Activated T-cell treated with anti-CD3 and anti-CD28 coated beads, Interleukin-2, amount 50 U/mL, for 72 hours (primary cell): Measurements from ENCODE around the gene RAB43. TPM values are rescaled to one million over a fixed set of nuclear protein-coding genes. Genes with fewer than 3 reads are reported as not detected.

Source experiments
- ATAC-seq, 2 donors: fragments of 150-1000 bp; cut with Tn5 transposase; replicated peaks in 1 of 2; 2 replicates each; pipeline ENCODE4 v1.10.0; 2021; ENCODE audit warnings: moderate library complexity in 2 of 2, mild to moderate bottlenecking in 1 of 2
- DNase-seq, 2 donors: peaks; one replicate each; pipeline ENCODE4 v3.0.0; 2021 to 2022; ENCODE audit warnings: mixed read lengths in 1 of 2
- H3K27ac Mint-ChIP-seq: one replicate; pipeline ENCODE4 v1.8.0; 2022; ENCODE audit warnings: mild to moderate bottlenecking, moderate library complexity, mixed read lengths
- H3K27me3 Mint-ChIP-seq: one replicate; pipeline ENCODE4 v1.8.0; 2022; ENCODE audit warnings: low read depth, mixed read lengths
- H3K36me3 Mint-ChIP-seq, 2 donors: one replicate each; pipeline ENCODE4 v1.8.0; 2022; ENCODE audit warnings: mixed read lengths in 2 of 2, mild to moderate bottlenecking in 1 of 2; ENCODE audit not compliant: insufficient read depth in 2 of 2
- H3K4me1 Mint-ChIP-seq: one replicate; pipeline ENCODE4 v1.8.0; 2022; ENCODE audit warnings: low read depth, mixed read lengths
- H3K4me3 Mint-ChIP-seq, 2 donors: one replicate each; pipeline ENCODE4 v1.8.0; 2022; ENCODE audit warnings: mild to moderate bottlenecking in 2 of 2, mixed read lengths in 2 of 2, moderate library complexity in 2 of 2
- H3K9me3 Mint-ChIP-seq, 2 donors: one replicate each; pipeline ENCODE4 v1.8.0; 2022; ENCODE audit warnings: mixed read lengths in 2 of 2
- total RNA-seq, 2 donors: library from RNA; stranded (reverse); gene quantifications; one replicate each; pipeline ENCODE4 v1.2.3, GENCODE V29; 2022

The RAB43 gene
- total RNA-seq, 2 donors from 2014 or later = 82.5 to 95.5 TPM

- Mint-ChIP-seq H3K4me3 (no peak overlapping the region), H3K27me3 (no peaks in the 10 kb centered on the region), H3K9me3 (no peaks in the 10 kb centered on the region), H3K27ac (peak overlapping the region; percentile 2), H3K36me3 (peaks cover 0 to 12% of the 10 kb centered on the region in 2 donors), H3K4me1 (peaks cover 7% of the 10 kb centered on the region)
- no peak for ATAC-seq
- DNase-seq = no peak
Observed at GRCh38 chr3:129132097-129132866, 10.7 kb upstream of the RAB43 start.

- H3K4me1 Mint-ChIP-seq = peaks cover 8% of the 10 kb centered on the region
- no peak overlapping the region for H3K27ac Mint-ChIP-seq
- no peak overlapping the region for H3K4me3 Mint-ChIP-seq
Observed at GRCh38 chr3:129131465-129132088, 10.0 kb upstream of the RAB43 start.

GRCh38 chr3:129130291-129130813, 8.7 kb upstream of the RAB43 start:
- H3K36me3 Mint-ChIP-seq = peaks cover 0 to 12% of the 10 kb centered on the region in 2 donors
- H3K27me3 Mint-ChIP-seq = no peaks in the 10 kb centered on the region
- ATAC-seq (no peak), DNase-seq (no peak)
- peaks cover 12% of the 10 kb centered on the region for H3K4me1 Mint-ChIP-seq
- H3K4me3 Mint-ChIP-seq = no peak overlapping the region
- no peaks in the 10 kb centered on the region for H3K9me3 Mint-ChIP-seq
- H3K27ac Mint-ChIP-seq = peak overlapping the region; percentile 12

More at GRCh38 chr3:129131465-129132088, 10.0 kb upstream of the RAB43 start:
- no peak for DNase-seq
- ATAC-seq = no peak
- H3K36me3 Mint-ChIP-seq = peaks cover 0 to 12% of the 10 kb centered on the region in 2 donors
- H3K9me3 Mint-ChIP-seq = no peaks in the 10 kb centered on the region
- no peaks in the 10 kb centered on the region for H3K27me3 Mint-ChIP-seq

GRCh38 chr3:129128357-129129155, 7.0 kb upstream of the RAB43 start:
- Mint-ChIP-seq H3K27me3 (no peaks in the 10 kb centered on the region), H3K4me1 (peaks cover 13% of the 10 kb centered on the region), H3K36me3 (peaks cover 0 to 8% of the 10 kb centered on the region in 2 donors), H3K27ac (peak overlapping the region; percentile 40), H3K9me3 (no peaks in the 10 kb centered on the region), H3K4me3 (peak overlapping the region in 1 of 2 donors; percentile 2)
- DNase-seq (no peak), ATAC-seq (no peak)

- H3K27me3 Mint-ChIP-seq = no peaks in the 10 kb centered on the region
- no peaks in the 10 kb centered on the region for H3K9me3 Mint-ChIP-seq
- DNase-seq (no peak), ATAC-seq (no peak)
- H3K36me3 Mint-ChIP-seq = peaks cover 0 to 3% of the 10 kb centered on the region in 2 donors
- H3K4me1 Mint-ChIP-seq = peaks cover 19% of the 10 kb centered on the region
- no peak overlapping the region for H3K27ac Mint-ChIP-seq
- no peak overlapping the region for H3K4me3 Mint-ChIP-seq
Observed at GRCh38 chr3:129126726-129127280, 5.2 kb upstream of the RAB43 start.

- H3K36me3 Mint-ChIP-seq = peaks cover 13 to 20% of the 10 kb centered on the region in 2 donors
- peaks cover 23% of the 10 kb centered on the region for H3K4me1 Mint-ChIP-seq
- no peak for DNase-seq
- H3K4me3 Mint-ChIP-seq = peak overlapping the region; percentile 25 to 63
- no peaks in the 10 kb centered on the region for H3K27me3 Mint-ChIP-seq
- ATAC-seq = no peak
- peak overlapping the region; percentile 66 for H3K27ac Mint-ChIP-seq
- H3K9me3 Mint-ChIP-seq = no peaks in the 10 kb centered on the region
Observed at GRCh38 chr3:129123314-129124060, 1.9 kb upstream of the RAB43 start.

- H3K4me1 Mint-ChIP-seq = peaks cover 33% of the 10 kb centered on the region
- DNase-seq (no peak), ATAC-seq (no peak)
- H3K27me3 Mint-ChIP-seq = no peaks in the 10 kb centered on the region
- peak overlapping the region; percentile 25 to 63 for H3K4me3 Mint-ChIP-seq
- peaks cover 16 to 29% of the 10 kb centered on the region in 2 donors for H3K36me3 Mint-ChIP-seq
- H3K27ac Mint-ChIP-seq = peak overlapping the region; percentile 66
- H3K9me3 Mint-ChIP-seq = no peaks in the 10 kb centered on the region
Observed at GRCh38 chr3:129122412-129123011, 908 bp upstream of the RAB43 start.

- H3K4me1 Mint-ChIP-seq = peaks cover 41% of the 10 kb centered on the region
- no peak for DNase-seq
- no peaks in the 10 kb centered on the region for H3K27me3 Mint-ChIP-seq
- no peaks in the 10 kb centered on the region for H3K9me3 Mint-ChIP-seq
- peaks cover 20 to 35% of the 10 kb centered on the region in 2 donors for H3K36me3 Mint-ChIP-seq
- H3K27ac Mint-ChIP-seq = peak overlapping the region; percentile 89
- H3K4me3 Mint-ChIP-seq = peak overlapping the region; percentile 74 to 93
- ATAC-seq = peak; percentile 21 to 38
Observed at GRCh38 chr3:129121016-129121791, 400 bp downstream of the RAB43 start.

- peak overlapping the region; percentile 74 to 93 for H3K4me3 Mint-ChIP-seq
- no peaks in the 10 kb centered on the region for H3K9me3 Mint-ChIP-seq
- H3K36me3 Mint-ChIP-seq = peaks cover 22 to 39% of the 10 kb centered on the region in 2 donors
- H3K4me1 Mint-ChIP-seq = peaks cover 47% of the 10 kb centered on the region
- peak; percentile 68 to 71 for ATAC-seq
- no peaks in the 10 kb centered on the region for H3K27me3 Mint-ChIP-seq
- peak; percentile 92 to 95 for DNase-seq
- peak overlapping the region; percentile 85 for H3K27ac Mint-ChIP-seq
Observed at GRCh38 chr3:129120254-129121004, 1.2 kb downstream of the RAB43 start.

GRCh38 chr3:129119365-129120100, 2.1 kb downstream of the RAB43 start:
- H3K27ac Mint-ChIP-seq = peak overlapping the region; percentile 85
- H3K4me3 Mint-ChIP-seq = peak overlapping the region; percentile 74 to 93
- ATAC-seq (no peak), DNase-seq (peak; percentile 45 to 58)
- peaks cover 55% of the 10 kb centered on the region for H3K4me1 Mint-ChIP-seq
- H3K27me3 Mint-ChIP-seq = no peaks in the 10 kb centered on the region
- peaks cover 23 to 43% of the 10 kb centered on the region in 2 donors for H3K36me3 Mint-ChIP-seq
- H3K9me3 Mint-ChIP-seq = no peaks in the 10 kb centered on the region
